HG02798 (cell line): ENCODE data around the gene HS3ST6.
"Not testable (repeated sequence)": the region's sequence is repeated elsewhere in the genome, so short reads cannot be mapped to it uniquely, and the experiment has no call there.

Experiments used
- ATAC-seq: cut with Tn5 transposase; IDR thresholded peaks from one replicate; pipeline ENCODE4 v1.9.1; 2021; ENCODE audit warnings: mild to moderate bottlenecking; ENCODE audit not compliant: unreplicated experiment, poor library complexity

The HS3ST6 gene

DNA sequence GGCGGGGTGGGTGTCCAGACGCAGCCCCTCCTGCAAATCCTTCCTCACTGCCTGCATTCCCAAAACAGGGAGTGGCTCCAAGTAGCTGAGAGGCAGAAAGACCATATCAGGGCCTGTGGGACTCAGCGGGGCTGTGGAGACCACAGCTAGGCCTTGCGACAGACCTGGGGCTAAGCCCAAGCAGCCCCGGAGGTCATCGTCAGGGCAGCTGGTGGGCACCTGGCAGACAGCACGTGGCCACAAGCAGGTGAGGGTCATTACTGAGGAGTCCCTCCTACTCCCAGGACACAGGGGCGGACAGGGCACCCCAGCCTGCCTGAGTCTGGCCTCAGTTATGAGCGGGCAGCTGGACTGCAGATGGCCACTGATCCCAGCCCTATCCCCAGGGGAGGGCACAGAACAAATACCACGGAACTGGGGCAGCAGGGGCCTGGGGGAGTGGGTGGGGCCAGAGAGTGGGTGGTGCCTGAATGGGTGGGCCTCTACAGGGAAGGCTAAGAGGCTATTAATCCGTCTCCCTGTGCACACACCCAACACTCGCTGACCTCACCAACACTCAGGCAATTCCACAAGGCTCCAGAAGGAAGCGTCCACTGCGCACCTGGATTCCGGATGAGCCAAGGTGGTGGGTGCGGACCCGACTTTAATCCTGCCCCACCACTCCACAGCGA is 8.5 kb downstream of the HS3ST6 start:
- ATAC-seq, result no peak

- no peak for ATAC-seq
Measured at GRCh38 chr16:1908983-1909382, 9.2 kb downstream of the HS3ST6 start.

DNA sequence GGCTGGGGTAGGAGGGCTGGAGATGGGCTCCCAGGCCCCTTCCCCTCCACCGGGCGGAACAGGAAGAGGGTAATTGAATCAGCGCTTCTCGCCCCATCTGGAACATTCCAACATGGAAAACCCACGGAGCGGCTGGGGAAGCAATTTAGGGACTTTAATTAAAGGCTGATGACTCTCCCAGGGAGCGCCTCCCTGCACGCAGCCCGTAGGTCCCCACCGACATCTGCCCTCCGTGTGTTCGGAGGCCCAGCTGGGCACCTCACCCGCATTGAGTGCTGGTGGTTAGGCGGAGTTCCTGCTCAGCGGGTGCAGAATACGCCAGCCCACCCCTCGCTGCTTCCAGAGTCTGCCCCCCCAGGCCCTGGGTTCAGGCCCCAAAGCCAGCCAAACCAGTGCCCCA is 10.0 kb downstream of the HS3ST6 start:
- no peak for ATAC-seq

DNA sequence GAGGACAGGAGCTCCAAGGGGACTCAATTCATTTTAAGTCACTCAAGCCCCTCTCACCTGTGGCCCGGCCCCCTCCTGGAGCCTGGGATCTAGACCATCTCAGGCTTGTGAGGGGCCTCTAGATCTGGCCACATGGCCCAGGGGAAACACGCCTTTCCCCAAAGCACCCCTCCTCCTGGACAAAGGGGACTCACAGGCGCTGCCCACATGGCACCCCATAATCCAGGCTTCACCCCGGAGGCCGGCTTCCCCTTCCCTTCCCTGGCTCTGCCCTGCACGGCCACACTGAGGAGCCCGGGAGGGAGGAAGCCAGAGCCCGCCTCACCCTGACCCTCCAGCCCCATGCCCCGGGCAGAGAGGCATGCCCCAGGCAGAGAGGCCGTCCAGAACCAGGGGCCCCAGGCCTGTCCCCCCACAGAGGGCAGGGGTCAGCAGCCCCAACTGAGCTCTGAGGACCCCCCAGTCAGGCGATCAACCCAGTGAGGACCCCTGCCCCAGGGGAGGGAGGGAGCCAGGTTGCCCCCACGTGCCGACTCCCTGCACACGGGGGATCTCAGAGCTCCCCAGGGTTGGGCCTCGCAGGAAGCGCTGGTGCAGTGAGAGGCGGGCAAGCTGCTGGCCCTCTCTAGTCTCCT is 10.9 kb downstream of the HS3ST6 start:
- ATAC-seq, result no peak

DNA sequence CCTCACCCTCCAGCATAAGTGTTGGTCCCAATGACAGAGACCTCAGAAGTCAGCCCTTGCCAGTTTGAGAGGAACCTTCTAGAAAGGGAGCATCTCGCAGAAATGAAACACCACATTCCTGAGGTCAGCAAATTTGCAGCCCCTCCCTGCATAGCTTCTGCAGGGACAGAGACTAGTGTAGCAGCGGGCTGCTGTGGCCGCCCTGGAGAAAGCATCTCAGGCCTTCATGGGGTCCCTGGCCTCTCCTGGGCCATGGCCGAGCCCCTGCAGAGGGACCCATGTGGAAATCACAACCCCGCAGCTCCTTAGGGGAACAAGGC is 11.4 kb downstream of the HS3ST6 start:
- no peak for ATAC-seq

DNA sequence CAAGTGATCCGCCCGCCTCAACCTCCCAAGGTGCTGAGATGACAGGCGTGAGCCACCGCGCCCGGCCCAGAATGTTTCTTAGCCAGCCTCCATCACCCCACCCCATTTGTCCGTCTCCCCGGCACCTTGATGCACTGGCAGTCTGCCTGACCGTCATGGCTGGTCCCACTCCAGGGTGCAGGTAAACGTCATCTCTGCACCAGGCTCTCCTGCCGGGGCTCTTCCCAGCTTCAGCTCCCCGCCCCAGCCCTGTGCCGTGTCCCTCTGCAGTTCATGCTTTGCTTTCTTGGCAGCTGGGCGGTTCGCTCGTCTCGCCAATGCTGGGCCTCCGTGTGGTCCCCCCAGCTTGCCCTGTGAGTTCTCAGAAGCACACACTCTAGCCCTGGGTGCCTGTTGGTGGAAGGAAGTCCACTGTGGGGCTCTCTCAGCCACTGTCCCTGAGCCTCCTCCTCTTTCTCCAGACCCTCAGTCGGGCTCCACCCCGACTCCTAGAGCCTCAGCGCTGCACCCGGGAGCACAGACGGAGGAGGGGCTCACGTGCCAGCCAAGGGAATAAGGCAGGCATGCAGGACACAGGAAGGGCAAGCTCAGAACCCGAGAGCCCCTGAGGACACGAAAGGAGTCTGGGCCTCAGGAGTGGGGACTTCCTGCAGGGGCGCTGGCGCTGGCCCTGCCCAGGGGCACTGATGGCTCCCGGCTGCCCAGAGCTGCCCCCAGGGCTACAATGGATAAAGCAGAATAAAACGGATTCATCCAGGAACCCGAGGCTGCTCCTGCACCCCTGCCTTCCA is 12.0 kb downstream of the HS3ST6 start:
- ATAC-seq, result no peak

- ATAC-seq, result no peak
Measured at GRCh38 chr16:1903845-1904840, 14.1 kb downstream of the HS3ST6 start.

DNA sequence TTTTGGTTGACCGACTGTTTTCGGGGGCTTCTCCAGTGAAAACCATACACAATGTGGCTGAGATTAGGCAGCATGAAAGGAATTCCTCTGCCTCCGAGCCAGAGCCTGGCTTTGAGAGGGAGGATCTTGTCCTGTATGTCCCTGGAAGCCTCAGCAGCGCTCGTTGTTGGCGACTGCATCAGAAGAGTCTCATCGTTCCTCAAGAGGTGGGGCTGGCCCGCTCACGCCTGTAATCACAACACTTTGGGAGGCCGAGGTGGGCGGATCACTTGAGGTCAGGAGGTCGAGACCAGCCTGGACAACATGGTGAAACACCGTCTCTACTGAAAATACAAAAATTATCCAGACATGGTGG is 15.0 kb downstream of the HS3ST6 start:
- ATAC-seq, result no peak

- ATAC-seq, result no peak
Measured at GRCh38 chr16:1902547-1903219, 15.5 kb downstream of the HS3ST6 start.

- no peak for ATAC-seq
Measured at GRCh38 chr16:1900452-1900774, 17.8 kb downstream of the HS3ST6 start.

DNA sequence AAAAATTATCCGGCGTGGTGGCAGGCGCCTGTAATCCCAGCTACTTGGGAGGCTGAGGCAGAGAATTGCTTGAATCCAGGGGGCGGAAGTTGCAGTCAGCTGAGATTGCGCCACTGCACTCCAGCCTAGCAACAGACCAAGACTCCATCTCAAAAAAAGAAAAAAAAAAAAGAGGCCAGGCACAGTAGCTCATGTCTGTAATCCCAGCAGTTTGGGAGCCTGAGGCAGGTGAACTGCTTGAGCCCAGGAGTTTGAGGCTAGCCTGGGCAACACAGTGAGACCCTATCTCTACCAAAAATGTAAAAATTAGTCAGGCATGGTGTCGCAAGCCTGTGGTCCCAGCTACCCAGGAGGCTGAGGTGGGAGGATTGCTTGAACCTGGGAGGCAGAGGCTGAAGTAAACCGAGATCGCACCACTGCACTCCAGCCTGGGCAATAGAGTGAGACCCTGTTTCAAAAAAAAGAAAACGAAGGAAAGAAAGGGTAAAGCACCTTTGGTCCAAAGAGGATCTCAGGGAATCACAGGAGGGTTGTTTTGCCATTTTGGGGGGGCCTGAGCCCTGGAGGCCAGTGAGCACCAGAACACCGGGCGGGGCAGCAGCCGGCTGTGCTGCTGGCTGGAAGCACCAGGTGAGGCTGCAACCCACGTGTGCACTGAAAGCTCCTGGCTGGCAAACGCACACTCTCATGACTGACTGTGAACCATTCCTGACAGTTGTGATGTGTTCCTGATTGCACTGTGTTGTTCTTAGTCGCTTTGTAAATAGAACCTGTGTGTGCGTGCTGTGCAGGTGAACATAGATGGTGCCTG is 18.4 kb downstream of the HS3ST6 start:
- ATAC-seq, result no peak

GRCh38 chr16:1897692-1898091 is 20.5 kb downstream of the HS3ST6 start:
- not testable (repeated sequence) for ATAC-seq

DNA sequence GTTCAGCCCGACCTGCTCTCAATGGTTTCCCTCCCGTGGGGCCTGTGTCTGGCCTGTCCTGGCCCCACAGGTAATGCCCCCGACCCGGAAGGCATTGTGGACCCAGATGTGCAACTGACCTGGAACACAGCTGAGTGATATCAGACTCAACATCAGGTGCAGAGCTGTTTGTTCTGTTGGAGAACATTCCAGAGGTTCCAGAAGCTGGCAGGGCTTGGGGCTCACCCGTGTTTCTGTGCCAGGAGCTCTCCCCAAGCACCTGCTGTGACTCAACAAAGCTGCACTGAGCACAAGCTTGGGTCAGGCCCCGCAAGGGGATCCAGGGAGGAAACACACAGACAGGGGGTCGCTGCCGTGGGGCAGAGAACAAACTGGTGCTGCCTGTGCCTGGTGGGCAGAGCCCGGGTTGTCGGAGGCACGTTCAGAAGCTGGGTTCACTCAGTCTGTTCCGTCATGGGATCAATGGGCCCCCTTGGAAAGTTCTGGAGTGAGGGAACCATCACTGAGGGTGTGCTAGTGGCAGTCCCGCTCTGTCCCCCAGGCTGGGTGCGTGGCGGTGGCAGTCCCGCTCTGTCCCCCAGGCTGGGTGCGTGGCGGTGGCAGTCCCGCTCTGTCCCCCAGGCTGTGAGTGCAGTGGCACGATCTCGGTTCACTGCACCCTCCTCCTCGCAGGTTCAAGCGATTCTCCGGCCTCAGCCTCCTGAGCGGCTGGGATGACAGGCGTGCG is 22.1 kb downstream of the HS3ST6 start:
- no peak for ATAC-seq

DNA sequence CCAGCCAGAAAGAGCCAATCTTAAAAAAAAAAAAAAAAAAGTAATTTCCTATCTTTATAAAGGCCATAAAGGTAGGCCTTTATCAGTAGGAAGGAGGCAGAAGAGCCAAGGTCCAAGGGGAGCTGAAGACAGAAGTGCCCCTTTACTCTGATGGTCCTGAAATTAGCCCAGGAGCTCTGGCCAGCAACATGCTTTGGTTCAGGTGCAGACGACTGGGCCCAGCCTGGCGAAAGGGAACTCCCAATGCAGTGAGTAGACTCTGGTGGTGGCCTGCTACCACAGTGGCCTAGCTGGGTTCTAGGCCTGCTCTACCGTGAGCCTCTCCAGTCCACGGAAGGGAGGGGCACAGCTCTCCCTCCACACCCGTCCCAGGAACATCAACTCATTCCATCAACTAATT is 23.1 kb downstream of the HS3ST6 start:
- ATAC-seq, result no peak

DNA sequence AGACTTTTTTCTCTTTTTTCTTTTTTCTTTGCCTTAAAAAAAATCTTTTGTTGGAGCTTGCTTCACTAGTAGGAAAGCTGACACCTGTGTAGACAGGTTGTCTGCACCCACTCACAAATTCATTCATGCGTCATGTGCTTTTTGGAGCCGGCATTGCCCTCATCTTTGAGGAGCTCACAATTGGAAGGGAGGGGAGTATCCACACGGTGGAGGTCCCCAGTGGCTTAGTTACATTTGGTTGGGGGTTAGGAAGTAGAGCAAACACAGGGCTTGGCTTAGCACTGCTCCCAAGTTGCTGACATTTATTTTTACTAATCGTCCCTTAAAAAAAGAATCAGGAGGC is 27.5 kb downstream of the HS3ST6 start:
- no peak for ATAC-seq

DNA sequence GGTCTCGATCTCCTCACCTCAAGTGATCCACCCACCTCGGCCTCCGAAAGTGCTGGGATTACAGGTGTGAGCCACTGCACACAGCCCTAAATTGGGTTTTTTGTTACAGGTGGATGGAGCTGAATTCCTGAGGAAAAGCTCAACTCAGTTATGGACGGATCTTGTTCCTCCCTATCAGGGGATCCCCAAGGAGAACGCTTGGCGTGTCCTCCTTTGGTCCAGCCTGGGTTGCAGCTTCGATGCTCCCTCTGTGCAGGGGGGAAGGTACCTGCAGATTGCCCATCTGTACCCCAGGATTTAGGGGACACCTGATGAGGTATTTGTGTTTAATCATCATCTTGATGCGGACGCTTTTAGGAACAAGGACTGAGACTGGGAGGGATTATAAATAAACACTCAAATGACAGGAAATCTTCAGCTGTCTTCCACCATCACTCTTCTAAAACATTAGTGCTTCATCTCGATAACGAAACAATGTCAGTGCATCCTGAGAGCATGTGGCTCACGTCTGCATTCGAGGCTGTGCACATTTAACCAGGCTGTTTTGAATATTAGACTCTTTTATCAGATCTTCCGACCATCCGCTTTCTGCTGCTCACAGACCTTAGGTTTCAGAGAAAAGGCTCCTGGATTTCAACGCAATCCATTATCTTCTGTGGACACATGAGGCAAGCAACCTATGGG is 28.0 kb downstream of the HS3ST6 start:
- no peak for ATAC-seq

DNA sequence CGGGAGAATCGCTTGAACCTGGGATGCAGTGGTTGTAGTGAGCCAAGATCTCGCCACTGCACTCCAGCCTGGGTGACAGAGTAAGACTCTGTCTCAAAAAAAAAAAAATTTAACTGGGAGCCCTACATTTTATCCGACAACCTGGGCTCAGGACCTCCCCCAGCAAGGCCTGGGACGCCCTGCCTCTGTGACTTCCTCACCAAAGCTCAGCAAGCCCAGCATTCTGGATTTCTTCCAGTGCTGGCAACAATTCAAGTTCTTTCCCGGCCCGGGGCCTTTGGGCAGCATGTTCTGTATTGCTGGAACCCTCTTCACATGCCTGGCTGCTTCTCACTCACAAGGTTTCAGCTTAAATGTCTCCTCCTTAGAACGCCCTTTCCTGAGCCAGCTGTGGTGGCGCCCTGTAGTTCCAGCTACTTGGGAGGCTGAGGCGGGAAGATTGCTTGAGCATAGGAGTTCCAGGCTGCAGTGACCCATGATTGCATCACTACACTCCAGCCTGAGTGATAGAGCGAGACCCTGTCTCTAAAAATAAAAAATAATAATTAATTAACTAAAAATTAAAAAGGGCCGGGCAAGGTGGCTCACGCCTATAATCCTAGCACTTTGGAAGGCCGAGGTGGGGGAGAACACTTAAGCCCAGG is 30.4 kb downstream of the HS3ST6 start:
- ATAC-seq, result no peak

- ATAC-seq, result no peak
Measured at GRCh38 chr16:1884889-1885288, 33.3 kb downstream of the HS3ST6 start.
